ENCODE results near the gene JADE2.

- TF ChIP-seq, protein P1, sequence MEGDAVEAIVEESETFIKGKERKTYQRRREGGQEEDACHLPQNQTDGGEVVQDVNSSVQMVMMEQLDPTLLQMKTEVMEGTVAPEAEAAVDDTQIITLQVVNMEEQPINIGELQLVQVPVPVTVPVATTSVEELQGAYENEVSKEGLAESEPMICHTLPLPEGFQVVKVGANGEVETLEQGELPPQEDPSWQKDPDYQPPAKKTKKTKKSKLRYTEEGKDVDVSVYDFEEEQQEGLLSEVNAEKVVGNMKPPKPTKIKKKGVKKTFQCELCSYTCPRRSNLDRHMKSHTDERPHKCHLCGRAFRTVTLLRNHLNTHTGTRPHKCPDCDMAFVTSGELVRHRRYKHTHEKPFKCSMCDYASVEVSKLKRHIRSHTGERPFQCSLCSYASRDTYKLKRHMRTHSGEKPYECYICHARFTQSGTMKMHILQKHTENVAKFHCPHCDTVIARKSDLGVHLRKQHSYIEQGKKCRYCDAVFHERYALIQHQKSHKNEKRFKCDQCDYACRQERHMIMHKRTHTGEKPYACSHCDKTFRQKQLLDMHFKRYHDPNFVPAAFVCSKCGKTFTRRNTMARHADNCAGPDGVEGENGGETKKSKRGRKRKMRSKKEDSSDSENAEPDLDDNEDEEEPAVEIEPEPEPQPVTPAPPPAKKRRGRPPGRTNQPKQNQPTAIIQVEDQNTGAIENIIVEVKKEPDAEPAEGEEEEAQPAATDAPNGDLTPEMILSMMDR (IDR thresholded peaks at IDR 0.05; ENCODE audit: extremely low read depth in 1 of 2, insufficient read depth in 1 of 2, low read depth in 1 of 2, low read length in 2 of 2), result no peak
- TF ChIP-seq POLR2A (IDR thresholded peaks at IDR 0.05; ENCODE audit: low read depth, low read length), result no peak
Observed at GRCh38 chr5:134565791-134566740, 40.6 kb downstream of the JADE2 start.
